ENCODE data around the gene SLC1A3.
"Not testable (repeated sequence)": the region's sequence is repeated elsewhere in the genome, so short reads cannot be mapped to it uniquely, and the experiment has no call there.

SLC1A3 gene

GRCh38 chr5:36631620-36632362, 25.4 kb downstream of the SLC1A3 start:
- DNase-seq, result no peak

DNA sequence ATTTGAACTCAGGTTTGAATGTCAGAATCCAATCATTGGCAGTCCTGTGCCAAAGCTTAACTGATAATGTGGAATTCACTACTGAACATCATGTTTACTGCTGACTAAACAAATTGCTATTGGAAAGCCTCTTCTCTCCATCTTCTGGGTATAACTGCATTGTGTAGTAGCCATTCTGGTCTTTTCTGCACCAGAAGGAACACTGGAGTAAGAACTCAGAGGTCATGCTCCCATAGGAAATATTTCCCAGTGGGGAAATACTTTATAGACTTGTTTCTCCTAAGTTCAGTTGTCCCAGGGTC, 25.9 kb downstream of the SLC1A3 start:
- DNase-seq, result no peak

DNA sequence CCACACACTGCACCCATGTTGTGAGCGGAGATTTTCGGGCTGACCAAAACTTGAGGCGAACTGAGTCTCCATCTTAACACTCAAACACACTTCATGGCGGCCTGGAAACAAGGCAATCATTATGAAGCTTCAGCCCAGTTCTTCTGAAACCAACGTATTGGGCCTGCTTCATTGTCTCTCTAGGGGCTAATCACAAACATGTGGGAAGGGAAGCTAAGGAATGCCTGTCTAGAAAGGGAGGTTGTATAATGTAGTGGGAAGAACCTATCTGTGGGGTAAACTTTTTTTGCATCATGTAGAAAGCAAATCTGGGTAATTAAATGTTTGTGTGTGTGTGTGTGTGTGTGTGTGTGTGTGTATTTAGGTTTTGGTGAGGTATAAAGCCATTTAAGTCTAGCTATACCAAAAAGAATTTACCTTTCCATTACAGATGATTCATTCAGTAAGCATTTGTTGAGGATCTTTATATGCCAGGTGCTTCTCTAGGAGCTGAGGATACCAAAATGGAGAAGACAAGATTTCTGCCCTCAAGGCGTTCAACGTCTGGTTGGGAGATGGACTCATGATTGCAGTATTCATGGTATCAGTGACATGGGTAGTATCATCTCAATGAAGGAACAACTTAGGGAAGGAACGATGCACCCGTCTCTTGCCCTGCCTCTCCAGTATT, 29.4 kb downstream of the SLC1A3 start:
- no peak for DNase-seq

- no peak for DNase-seq
Observed at GRCh38 chr5:36637101-36637500, 30.7 kb downstream of the SLC1A3 start.

DNA sequence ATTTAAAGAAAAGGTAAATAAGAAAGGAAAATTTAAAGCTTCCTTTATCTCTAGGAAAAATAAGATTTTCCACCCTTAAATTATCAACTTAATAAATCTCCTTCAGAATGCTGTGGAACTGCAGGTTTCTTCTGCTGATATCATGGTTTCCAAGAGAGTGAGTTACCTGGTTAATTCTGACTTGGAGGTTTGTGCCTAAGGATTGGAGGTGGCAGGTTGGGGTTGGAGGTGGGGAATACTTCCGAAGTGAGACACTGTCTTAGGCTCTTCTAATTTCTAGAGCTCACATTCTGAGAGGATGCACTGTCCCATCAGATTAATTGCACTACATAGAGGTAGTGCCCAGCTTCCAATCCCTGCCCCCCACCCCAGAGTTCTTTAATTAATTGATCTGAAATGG, 31.1 kb downstream of the SLC1A3 start:
- no peak for DNase-seq

DNA sequence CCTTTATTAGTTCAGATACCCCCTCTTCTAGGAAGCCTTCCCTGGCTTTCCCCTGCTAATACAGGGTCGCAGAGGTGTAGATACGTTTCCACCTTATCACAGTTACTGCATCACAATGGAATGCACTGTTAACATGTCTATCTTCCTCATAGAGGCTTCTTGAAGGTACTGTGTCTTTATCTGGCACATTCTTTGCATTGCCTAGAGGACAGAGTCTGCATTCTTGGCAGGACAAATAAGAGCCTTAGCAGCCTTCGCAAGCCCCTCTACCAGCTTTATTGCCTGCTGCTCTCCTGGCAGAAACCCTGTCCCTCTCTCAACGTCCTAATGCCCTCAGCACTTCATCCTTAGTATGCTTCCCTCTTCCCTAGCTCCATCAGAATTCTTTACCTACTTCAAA, 31.6 kb downstream of the SLC1A3 start:
- DNase-seq, result no peak

DNA sequence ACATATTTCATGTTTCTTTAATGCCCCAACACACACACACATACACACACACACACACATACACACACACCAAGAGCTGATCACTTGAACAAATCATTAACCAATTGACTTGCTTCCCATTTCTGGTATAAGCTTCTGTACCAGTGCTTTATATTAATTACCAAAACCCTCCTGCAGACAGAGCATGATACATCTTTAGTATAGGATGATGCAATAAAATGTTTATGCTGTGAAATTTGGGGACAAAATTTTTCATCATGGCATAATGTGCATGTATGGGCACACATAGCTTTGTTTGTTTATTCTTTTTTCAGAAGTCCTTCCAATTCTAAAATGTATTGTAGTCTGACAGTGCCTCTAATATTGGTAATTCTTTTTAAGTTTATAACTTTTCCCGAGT, 34.5 kb downstream of the SLC1A3 start:
- no peak for DNase-seq

DNA sequence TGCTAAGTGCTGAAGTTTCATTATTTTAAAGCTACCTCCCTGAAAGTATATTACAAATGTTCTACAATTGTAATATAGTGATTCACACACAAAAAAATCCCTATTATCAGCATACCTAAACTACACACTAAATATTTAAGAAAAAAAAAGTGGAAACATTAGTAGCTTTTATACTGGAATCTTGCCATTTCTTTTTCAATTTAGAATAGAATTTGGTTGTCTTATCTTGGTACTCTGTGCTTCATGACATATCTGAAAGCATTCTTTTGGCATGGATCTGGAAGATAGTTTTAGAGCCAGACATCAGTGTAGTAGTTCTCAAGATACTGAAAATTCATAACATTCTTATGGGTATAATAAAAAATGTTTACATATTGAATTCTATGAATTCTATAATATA, 35.0 kb downstream of the SLC1A3 start:
- DNase-seq, result no peak

GRCh38 chr5:36642089-36642488, 35.7 kb downstream of the SLC1A3 start:
- DNase-seq, result no peak

GRCh38 chr5:36643162-36643561, 36.8 kb downstream of the SLC1A3 start:
- no peak for DNase-seq

DNA sequence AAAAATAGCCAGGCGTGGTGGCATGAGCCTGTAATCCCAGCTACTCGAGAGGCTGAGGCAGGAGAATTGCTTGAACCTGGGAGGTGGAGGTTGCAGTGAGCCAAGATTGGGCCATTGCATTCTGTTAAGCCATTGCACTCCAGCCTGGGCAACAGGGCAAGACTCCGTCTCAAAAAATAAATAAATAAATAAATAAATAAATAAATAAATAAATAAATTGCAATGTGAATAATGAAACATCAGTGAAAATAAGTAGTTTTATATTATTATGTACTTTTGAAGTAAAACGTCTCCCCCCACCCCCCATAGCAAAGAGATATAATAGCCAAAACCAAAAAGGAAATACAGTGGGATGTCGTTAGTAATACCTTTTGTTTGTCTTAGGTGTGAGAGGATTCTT, 37.4 kb downstream of the SLC1A3 start:
- not testable (repeated sequence) for DNase-seq

DNA sequence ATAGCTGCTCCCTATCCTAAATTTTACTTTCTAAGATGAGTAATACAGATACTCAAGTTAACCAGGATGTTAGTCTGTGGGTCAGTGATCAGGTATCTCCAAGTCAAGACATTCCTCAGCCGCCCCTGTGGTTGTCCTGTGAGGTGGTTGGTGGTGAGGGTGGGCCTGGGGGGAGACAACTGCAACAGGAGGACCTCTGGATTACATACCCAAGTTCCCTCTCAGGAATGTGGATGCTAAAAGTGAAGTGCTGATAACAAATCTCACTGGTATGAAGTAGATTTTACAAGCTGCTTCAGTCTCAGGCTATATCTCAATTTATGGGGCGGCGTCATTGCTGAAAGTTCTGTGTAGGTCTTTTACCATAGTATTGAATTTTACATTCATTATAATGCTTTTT, 38.3 kb downstream of the SLC1A3 start:
- DNase-seq, result no peak

DNA sequence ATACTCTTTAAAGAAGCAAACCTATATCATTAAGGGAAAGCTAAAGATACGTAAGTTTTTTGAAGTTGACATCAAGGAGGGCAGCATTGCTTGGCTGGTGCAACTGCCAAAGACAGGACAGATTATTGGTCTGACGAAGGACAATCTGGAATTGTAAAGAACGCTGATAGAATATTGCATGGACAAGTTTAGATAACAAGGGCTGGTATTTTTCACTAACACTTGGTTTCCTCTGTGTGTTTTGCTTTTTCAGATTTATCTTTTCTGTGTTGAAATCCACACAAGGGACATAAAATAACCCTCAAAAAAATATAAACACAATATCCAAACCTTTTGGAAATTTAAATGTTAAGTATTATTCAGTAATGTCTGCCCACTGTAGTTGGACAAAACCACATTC, 39.7 kb downstream of the SLC1A3 start:
- DNase-seq, result no peak

- no peak for DNase-seq
Observed at GRCh38 chr5:36646507-36647023, 40.2 kb downstream of the SLC1A3 start.

DNA sequence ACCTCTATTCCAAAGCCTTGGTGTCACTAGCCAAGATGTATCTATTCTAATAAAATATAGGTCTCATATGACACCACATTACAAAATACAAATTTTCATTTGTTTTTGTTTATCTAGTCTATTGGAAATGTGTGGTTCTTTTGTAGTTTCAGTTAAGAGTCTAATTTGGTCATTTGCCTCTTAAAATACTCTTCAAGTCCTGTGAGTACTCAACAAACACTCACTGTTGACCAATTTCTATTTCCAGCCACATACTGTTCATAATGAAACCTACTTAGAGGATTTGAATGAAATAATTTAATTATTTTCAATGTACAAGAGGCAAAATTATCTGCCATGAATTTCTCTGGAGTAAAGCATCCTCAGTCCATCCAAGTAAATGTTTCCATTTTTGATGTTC, 40.6 kb downstream of the SLC1A3 start:
- no peak for DNase-seq

DNA sequence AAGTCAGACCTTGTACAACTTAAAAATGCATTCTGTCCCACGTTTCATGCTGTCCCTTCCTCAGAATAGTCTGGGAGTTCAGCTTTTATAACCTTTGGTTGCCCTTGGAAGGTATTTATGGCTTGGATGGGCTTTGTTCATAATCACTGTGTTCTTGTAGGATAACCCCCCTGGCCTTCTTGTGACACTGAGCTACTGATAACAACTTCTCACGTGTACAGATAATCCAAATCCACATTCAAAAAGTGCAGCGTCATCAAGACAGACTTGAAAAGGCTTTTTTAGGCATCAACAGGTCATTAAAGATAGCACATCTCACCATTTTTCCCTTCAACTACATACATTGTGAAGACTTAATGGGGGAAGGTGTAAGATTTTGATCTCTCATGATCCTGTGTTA, 42.0 kb downstream of the SLC1A3 start:
- DNase-seq, result no peak

GRCh38 chr5:36651761-36652685, 45.6 kb downstream of the SLC1A3 start:
- no peak for DNase-seq

GRCh38 chr5:36653044-36653705, 46.8 kb downstream of the SLC1A3 start:
- DNase-seq, result no peak

GRCh38 chr5:36654564-36654963, 48.2 kb downstream of the SLC1A3 start:
- DNase-seq, result no peak

GRCh38 chr5:36655161-36655560, 48.8 kb downstream of the SLC1A3 start:
- peak; percentile 72 to 91 (median 84) for DNase-seq

GRCh38 chr5:36656556-36656955, 50.1 kb downstream of the SLC1A3 start:
- DNase-seq, result peak in 3 of 4 experiments; percentile 13 to 59 (median 35)

- DNase-seq, result peak; percentile 89 to 100 (median 97)
Observed at GRCh38 chr5:36657563-36657995, 51.2 kb downstream of the SLC1A3 start.

Data from suppressor macrophage (primary cell).